ENCODE measurements around the gene CD109.

GRCh38 chr6:73727114-73727513, 31.1 kb downstream of the CD109 start:
- TF ChIP-seq POLR2AphosphoS5 (IDR thresholded peaks at IDR 0.05; ENCODE audit: borderline replicate concordance, low read depth, low read length) (no peak), EZH2 (IDR thresholded peaks at IDR 0.05) (no peak), FOXP2 (optimal IDR thresholded peaks at IDR 0.05; ENCODE audit: control extremely low read depth, extremely low read length, insufficient read depth) (no peak)

Measured in SK-N-MC (cell line).